HepG2 (cell line): ENCODE measurements around the gene TMEM154. TPM values are rescaled to one million over a fixed set of nuclear protein-coding genes. Genes with fewer than 3 reads are reported as not detected.

Experiments
- ATAC-seq: fragments of 200-7000 bp; cut with Tn5 transposase; 3 replicates; pipeline ENCODE4 v1.9.1; 2020; ENCODE audit warnings: mild to moderate bottlenecking, moderate library complexity
- BruUV-seq: library from RNA; stranded (reverse); fragments of 400-500 nt; replicated peaks from 2 replicates; lab custom pipeline; 2021; lab: Mats Ljungman, UMichigan
- CTCF ChIA-PET: fragments of 300-600 bp; formaldehyde crosslinking; extraction: SDS; loops from one replicate; lab custom pipeline; 2021; ENCODE audit warnings: low total read pairs, inconsistent platforms, low intra/inter-chr PET ratio; lab: Yijun Ruan, JAX
- POLR2A ChIA-PET: fragments of 350-600 bp; sonication (Branson Sonifier 250); formaldehyde crosslinking; loops from one replicate; lab custom pipeline; 2020; ENCODE audit warnings: antibody characterized with exemption, inconsistent platforms; lab: Yijun Ruan, JAX
- DNase-seq: peaks from one replicate; pipeline ENCODE4 v3.0.0-alpha.2; 2015; ENCODE audit warnings: low spot score
- FAIRE-seq: peaks from 3 replicates; lab custom pipeline; 2011; peaks lifted over from hg19 to GRCh38; lab: Jason Lieb, UNC
- H2AFZ ChIP-seq: one replicate; pipeline ENCODE4 v1.6.1; 2011; ENCODE audit warnings: low read length, inconsistent platforms
- H3K27ac ChIP-seq: fragments of 300-600 bp; 3 replicates; pipeline ENCODE4 v1.8.0; 2011; ENCODE audit warnings: mixed run types, mild to moderate bottlenecking, mixed read lengths, low read length, inconsistent platforms; ENCODE audit not compliant: insufficient read depth; ENCODE audit errors: extremely low read length
- H3K27me3 ChIP-seq, 2 experiments: fragments of 200-600 bp in 1 of 2; 2 replicates in 1 of 2; 3 replicates in 1 of 2; pipeline versions ENCODE4 v1.6.0 to v1.8.0; 2011; ENCODE audit warnings: low read length in 2 of 2, mild to moderate bottlenecking in 2 of 2, moderate library complexity in 2 of 2, inconsistent platforms in 1 of 2; ENCODE audit not compliant: insufficient read depth in 2 of 2, control insufficient read depth in 1 of 2
- H3K36me3 ChIP-seq, 2 experiments: fragments of 200-600 bp in 1 of 2; replicated peaks in 1 of 2; 2 replicates in 1 of 2; 3 replicates in 1 of 2; pipeline versions ENCODE4 v1.5.1 to v1.8.0; 2011; ENCODE audit warnings: low read length in 2 of 2, inconsistent platforms in 1 of 2; ENCODE audit not compliant: insufficient read depth in 2 of 2, control insufficient read depth in 1 of 2
- H3K4me1 ChIP-seq: 2 replicates; pipeline ENCODE4 v1.5.1; 2012; ENCODE audit warnings: low read length, inconsistent platforms; ENCODE audit not compliant: insufficient read depth
- H3K4me2 ChIP-seq: 2 replicates; pipeline ENCODE4 v1.6.0; 2011; ENCODE audit warnings: low read depth, low read length, inconsistent platforms
- H3K4me3 ChIP-seq, 3 experiments: fragments of 200-600 bp in 1 of 3; sonication (generic), shearing (Covaris generic) in 1 of 3; replicated peaks in 1 of 3; 2 replicates each; pipeline ENCODE4 v1.5.1; 2011 to 2016; ENCODE audit warnings: low read length in 3 of 3, inconsistent platforms in 2 of 3, low read depth in 2 of 3, mild to moderate bottlenecking in 2 of 3, control low read depth in 1 of 3, mixed read lengths in 1 of 3; ENCODE audit not compliant: insufficient read depth in 1 of 3
- H3K79me2 ChIP-seq: one replicate; pipeline ENCODE4 v1.6.1; 2011; ENCODE audit warnings: low read length, inconsistent platforms; ENCODE audit not compliant: insufficient read depth
- H3K9ac ChIP-seq: 2 replicates; pipeline ENCODE4 v1.6.0; 2011; ENCODE audit warnings: mild to moderate bottlenecking, low read depth, low read length, inconsistent platforms; ENCODE audit not compliant: insufficient read depth
- H3K9me3 ChIP-seq: 2 replicates; pipeline ENCODE4 v1.5.1; 2012; ENCODE audit warnings: mild to moderate bottlenecking, low read length
- H4K20me1 ChIP-seq: 2 replicates; pipeline ENCODE4 v1.6.0; 2011; ENCODE audit warnings: inconsistent platforms, mild to moderate bottlenecking, low read length, moderate library complexity; ENCODE audit not compliant: insufficient read depth
- GFI1 ChIP-seq: sonication (generic); formaldehyde crosslinking; IDR thresholded peaks from 2 replicates; pipeline ENCODE4 v1.5.0; 2020; ENCODE audit warnings: missing genetic modification reagents, mild to moderate bottlenecking, borderline replicate concordance
- MIER3 ChIP-seq: IDR thresholded peaks from 2 replicates; pipeline ENCODE4 v1.6.1; 2016; ENCODE audit warnings: missing compliant biosample characterization, borderline replicate concordance
- NFYC ChIP-seq: IDR thresholded peaks from 2 replicates; pipeline ENCODE4 v1.6.1; 2016; ENCODE audit warnings: missing genetic modification reagents, missing compliant biosample characterization
- RXRA ChIP-seq: sonication (generic); formaldehyde crosslinking; IDR thresholded peaks from 2 replicates; pipeline ENCODE4 v1.5.1; 2020; ENCODE audit warnings: missing genetic modification reagents
- SP140L ChIP-seq: sonication (generic); formaldehyde crosslinking; IDR thresholded peaks from 2 replicates; pipeline ENCODE4 v1.4.0; 2020; ENCODE audit warnings: missing genetic modification reagents, borderline replicate concordance
- TBP ChIP-seq: sonication (generic); formaldehyde crosslinking; IDR thresholded peaks from 2 replicates; pipeline ENCODE4 v1.5.0; 2020; ENCODE audit warnings: missing genetic modification reagents
- TCF12 ChIP-seq, 2 experiments: fragments of 450-650 bp in 1 of 2; sonication (generic) in 1 of 2; formaldehyde crosslinking in 1 of 2; IDR thresholded peaks; 2 replicates each; pipeline versions ENCODE4 v1.6.1 to v1.8.0; 2017 to 2022; ENCODE audit warnings: antibody characterized with exemption in 1 of 2, mild to moderate bottlenecking in 1 of 2, missing genetic modification reagents in 1 of 2, moderate library complexity in 1 of 2
- ZBTB21 ChIP-seq: sonication (generic); formaldehyde crosslinking; IDR thresholded peaks from 2 replicates; pipeline ENCODE4 v1.4.0; 2020; ENCODE audit warnings: missing genetic modification reagents
- ZNF749 ChIP-seq: sonication (generic); formaldehyde crosslinking; IDR thresholded peaks from 2 replicates; pipeline ENCODE4 v1.8.0; 2022; ENCODE audit warnings: mild to moderate bottlenecking, missing genetic modification reagents, moderate library complexity, borderline replicate concordance
- WGBS: methylation state at CpG from one replicate; pipeline ENCODE4 v1.1.6; 2017; ENCODE audit warnings: low lambda C conversion rate; 5-methylcytosine and 5-hydroxymethylcytosine counted together
- in situ Hi-C: cut with HindIII; loops from 2 replicates; pipeline ENCODE4 v1.10.0; 2017; ENCODE audit warnings: low pct_unique_long_range_greater_than_20kb; ENCODE audit not compliant: extremely low pct_ligation_motif_present
- intact Hi-C: fragments of 100-400 bp; cut with micrococcal nuclease; formaldehyde crosslinking; loops from one replicate; pipeline ENCODE4 v1.10.0; 2022; ENCODE audit not compliant: unreplicated experiment
- polyA plus RNA-seq, 8 experiments: library from polyadenylated mRNA; depleted of rRNA in 3 of 8; stranded (reverse) in 7 of 8; unstranded in 1 of 8; fragments of >200 nt; fragmentation: Illumina TruSeq in 4 of 8; extraction: Trizol in 4 of 8; gene quantifications; 2 replicates each; pipeline versions ENCODE4 v1.2.1 to v1.2.3, GENCODE V29; 2011 to 2016; ENCODE audit warnings: low read depth in 4 of 8, missing spikeins in 1 of 8, mixed read lengths in 1 of 8; ENCODE audit not compliant: insufficient read depth in 1 of 8
- total RNA-seq, 5 experiments: library from RNA; depleted of rRNA; stranded (reverse); fragments of >200 nt; fragmentation: Illumina TruSeq; extraction: Trizol; gene quantifications; 2 replicates each; pipeline ENCODE4 v1.2.3, GENCODE V29; 2016; ENCODE audit warnings: low read depth in 1 of 5
- TF ChIP-seq, protein P1 (sequence below): sonication (generic); formaldehyde crosslinking; IDR thresholded peaks from 2 replicates; pipeline ENCODE4 v1.4.0; 2020; ENCODE audit warnings: missing genetic modification reagents
- TF ChIP-seq, protein P2 (sequence below): sonication (generic); formaldehyde crosslinking; IDR thresholded peaks from 2 replicates; pipeline ENCODE4 v1.4.0; 2020; ENCODE audit warnings: missing genetic modification reagents, mild to moderate bottlenecking, borderline replicate concordance

The TMEM154 gene
- total and polyA plus RNA-seq, 2 of the 13 experiments (the other 11 are each of a cell fraction or from before 2014, with no cell fraction given): 0.03 TPM; not detected in 1

DNA sequence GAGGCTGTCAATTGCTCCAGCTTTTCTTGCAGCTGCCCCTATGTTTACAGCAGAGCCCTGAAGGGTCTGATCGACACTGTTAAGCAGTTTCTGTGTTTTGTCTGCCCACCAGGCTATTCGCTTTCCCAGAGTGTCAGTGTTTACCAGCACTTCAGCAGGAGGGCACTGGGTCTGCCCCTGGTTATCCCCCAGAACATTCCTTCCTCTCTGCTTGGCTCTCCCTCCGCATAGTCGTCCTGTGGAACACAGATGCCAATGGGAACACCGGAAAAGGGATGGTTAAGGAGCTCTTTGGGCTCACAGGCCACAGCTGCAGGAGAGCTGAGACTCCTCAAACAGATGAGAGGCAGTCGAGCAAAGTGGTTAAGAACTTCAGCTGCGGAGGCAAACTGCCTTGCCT is 72.6 kb downstream of the TMEM154 start:
- H3K9ac ChIP-seq: no peak overlapping the region
- intact Hi-C loops (no loop called here), in situ Hi-C loops (no loop called here)
- CTCF ChIA-PET: no interaction called here
- H4K20me1 ChIP-seq: no peaks in the 10 kb centered on the region
- no peak overlapping the region for H3K4me3 ChIP-seq
- H3K4me2 ChIP-seq: no peak overlapping the region
- no peaks in the 10 kb centered on the region for H3K9me3 ChIP-seq
- no peak overlapping the region for H3K27ac ChIP-seq
- no peaks in the 10 kb centered on the region for H3K79me2 ChIP-seq
- no peaks in the 10 kb centered on the region for H3K4me1 ChIP-seq
- no TSS peak for BruUV-seq
- no peak overlapping the region for H2AFZ ChIP-seq
- TF ChIP-seq ZBTB21 (CRISPR knock-in tag) (no peak), NFYC (CRISPR knock-in tag) (no peak), TBP (CRISPR knock-in tag) (no peak), RXRA (CRISPR knock-in tag) (no peak), GFI1 (CRISPR knock-in tag) (no peak), SP140L (CRISPR knock-in tag) (no peak), ZNF749 (CRISPR knock-in tag) (no peak), TCF12 (IDR thresholded peaks at IDR 0.05) (no peak), TCF12 (CRISPR knock-in tag; IDR thresholded peaks at IDR 0.05) (no peak), MIER3 (no peak)
- TF ChIP-seq, protein P1, sequence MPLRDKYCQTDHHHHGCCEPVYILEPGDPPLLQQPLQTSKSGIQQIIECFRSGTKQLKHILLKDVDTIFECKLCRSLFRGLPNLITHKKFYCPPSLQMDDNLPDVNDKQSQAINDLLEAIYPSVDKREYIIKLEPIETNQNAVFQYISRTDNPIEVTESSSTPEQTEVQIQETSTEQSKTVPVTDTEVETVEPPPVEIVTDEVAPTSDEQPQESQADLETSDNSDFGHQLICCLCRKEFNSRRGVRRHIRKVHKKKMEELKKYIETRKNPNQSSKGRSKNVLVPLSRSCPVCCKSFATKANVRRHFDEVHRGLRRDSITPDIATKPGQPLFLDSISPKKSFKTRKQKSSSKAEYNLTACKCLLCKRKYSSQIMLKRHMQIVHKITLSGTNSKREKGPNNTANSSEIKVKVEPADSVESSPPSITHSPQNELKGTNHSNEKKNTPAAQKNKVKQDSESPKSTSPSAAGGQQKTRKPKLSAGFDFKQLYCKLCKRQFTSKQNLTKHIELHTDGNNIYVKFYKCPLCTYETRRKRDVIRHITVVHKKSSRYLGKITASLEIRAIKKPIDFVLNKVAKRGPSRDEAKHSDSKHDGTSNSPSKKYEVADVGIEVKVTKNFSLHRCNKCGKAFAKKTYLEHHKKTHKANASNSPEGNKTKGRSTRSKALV: no peak
- TF ChIP-seq, protein P2, sequence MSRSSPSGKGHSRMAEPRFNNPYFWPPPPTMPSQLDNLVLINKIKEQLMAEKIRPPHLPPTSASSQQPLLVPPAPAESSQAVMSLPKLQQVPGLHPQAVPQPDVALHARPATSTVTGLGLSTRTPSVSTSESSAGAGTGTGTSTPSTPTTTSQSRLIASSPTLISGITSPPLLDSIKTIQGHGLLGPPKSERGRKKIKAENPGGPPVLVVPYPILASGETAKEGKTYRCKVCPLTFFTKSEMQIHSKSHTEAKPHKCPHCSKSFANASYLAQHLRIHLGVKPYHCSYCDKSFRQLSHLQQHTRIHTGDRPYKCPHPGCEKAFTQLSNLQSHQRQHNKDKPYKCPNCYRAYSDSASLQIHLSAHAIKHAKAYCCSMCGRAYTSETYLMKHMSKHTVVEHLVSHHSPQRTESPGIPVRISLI (CRISPR knock-in tag): no peak
- FAIRE-seq (no peak), ATAC-seq (no peak; the same call in 2 of the 3 replicates), DNase-seq (no peak)
- POLR2A ChIA-PET: no interaction called here
- 17% methylated on average over 5 of the region's 7 CpGs for WGBS
- H3K36me3 ChIP-seq: no peaks in the 10 kb centered on the region
- peaks cover 0 to 14% of the 10 kb centered on the region in 2 experiments; a peak in 2 of 5 replicates for H3K27me3 ChIP-seq
